ENCODE data around the gene FCER1G. TPM values are rescaled to one million over a fixed set of nuclear protein-coding genes. Genes with fewer than 3 reads are reported as not detected.

FCER1G gene
- total RNA-seq = 190 TPM

DNA sequence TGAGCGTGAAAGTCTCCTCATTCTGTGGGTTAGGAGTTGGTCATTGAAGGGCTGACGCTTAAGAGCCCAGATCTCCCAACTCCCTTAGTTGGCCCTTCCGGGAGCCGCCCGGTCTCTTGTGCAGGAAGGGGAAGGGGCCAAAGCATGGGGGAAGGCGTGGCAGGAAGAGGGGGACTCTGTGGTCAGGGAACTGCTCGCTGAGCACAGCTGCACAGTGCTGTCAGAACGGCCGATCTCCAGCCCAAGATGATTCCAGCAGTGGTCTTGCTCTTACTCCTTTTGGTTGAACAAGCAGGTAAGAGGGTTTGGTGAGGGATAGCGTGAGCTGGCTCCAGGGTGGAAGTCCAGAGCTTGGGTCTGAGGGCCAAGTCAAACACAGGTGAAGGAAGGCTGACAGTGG lies at the start of gene FCER1G:
Gene FCER1G (plus strand): TSS at position 220 of the 400 bp plus-strand sequence. CDS start 27 bp downstream, at position 247.
- Histone ChIP-seq H3K4me3 (ENCODE audit: low read length) (peak within 1 kb of the TSS; percentile 91), H3K4me1 (ENCODE audit: insufficient read depth, low read length) (peaks cover 59% of the 10 kb centered on the region), H3K9me3 (ENCODE audit: low read depth, low read length) (no peaks in the 10 kb centered on the region), H3K27me3 (ENCODE audit: insufficient read depth, low read length) (no peaks in the 10 kb centered on the region)

DNA sequence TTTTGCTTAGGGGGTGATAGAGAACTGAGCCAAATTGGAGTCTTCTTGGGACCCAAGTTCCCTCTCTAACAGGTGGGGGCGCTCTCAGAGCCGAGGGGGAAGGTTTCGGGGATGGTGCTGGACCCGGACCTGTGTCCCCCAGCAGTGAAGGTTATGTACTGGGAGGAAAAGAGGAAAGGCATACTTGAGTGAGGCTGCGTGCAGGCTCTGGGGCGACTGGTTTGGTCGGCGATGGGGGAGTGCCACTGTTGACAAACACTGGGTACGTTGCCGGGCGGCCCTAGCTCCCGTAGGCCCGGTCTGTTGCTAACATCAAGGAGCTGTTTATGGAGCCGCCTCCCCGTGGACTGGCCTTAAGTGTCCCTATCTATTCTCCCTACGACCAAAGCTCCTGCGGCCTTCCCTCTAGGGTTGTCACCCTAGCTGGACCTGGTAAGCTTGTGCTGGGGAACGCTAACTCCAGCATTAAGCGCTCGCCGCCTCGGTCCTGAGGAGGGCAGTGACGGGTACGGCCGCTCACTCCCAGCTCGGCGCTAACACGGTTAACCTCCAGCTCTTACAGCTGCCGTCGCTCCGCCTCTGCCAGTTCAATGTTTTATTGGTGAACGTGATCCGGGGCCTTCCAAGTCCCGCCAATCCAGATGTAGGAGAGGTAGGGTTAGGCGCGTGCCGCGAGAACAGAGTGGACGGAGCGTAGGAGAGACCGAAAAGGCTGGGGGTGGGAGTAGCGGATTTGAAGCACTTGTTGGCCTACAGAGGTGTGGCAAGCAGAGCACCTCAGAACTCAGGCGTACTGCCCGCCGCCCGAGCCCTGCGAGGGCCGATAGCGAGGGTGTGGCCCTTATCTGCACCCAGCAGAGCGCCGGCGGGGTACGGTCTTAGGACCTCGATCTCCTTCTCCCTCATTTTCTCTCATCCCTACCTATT lies 49.1 kb upstream of the FCER1G start, which contains the start of gene PPOX:
Gene PPOX (plus strand): TSS at position 685 of the 927 bp plus-strand sequence. CDS start 422 bp downstream, outside the sequence.
- Histone ChIP-seq H3K9me3 (ENCODE audit: low read depth, low read length) (no peaks in the 10 kb centered on the region), H3K4me3 (ENCODE audit: low read length) (peak within 1 kb of the TSS; percentile 55), H3K27me3 (ENCODE audit: insufficient read depth, low read length) (no peaks in the 10 kb centered on the region), H3K4me1 (ENCODE audit: insufficient read depth, low read length) (peaks cover 27% of the 10 kb centered on the region)

DNA sequence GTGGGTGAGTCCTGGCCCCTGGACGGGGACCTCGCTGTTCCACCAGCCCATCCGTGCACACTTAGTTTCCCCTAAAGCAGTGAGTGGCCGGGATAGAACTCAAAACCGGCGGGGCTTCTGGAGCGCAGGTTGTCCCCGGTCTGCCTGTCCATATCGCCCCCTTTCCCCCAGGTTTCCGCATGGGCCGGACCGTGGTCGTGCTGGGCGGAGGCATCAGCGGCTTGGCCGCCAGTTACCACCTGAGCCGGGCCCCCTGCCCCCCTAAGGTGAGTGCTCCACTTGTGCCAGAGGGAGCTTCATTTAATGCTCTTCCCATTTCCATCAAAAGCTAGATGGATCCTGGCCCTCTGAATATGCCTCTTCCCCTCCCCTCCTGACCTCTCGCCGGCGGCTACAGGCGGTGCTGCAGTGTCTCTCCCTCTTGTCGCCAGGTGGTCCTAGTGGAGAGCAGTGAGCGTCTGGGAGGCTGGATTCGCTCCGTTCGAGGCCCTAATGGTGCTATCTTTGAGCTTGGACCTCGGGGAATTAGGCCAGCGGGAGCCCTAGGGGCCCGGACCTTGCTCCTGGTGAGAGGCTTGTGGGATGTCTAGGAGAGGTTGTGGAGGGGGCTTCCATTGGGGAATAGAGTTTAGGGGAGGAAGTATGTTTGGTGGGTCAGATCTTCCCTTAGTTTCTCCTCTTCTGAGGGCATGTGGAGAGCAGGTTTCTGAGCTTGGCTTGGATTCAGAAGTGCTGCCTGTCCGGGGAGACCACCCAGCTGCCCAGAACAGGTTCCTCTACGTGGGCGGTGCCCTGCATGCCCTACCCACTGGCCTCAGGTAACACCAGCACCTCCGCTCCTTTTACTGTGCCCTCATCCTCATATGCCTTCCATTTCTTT lies 48.2 kb upstream of the FCER1G start:
- H3K4me3 ChIP-seq (ENCODE audit: low read length) = peak overlapping the region; percentile 55
- H3K27me3 ChIP-seq (ENCODE audit: insufficient read depth, low read length) = no peaks in the 10 kb centered on the region
- peaks cover 24% of the 10 kb centered on the region for H3K4me1 ChIP-seq (ENCODE audit: insufficient read depth, low read length)
- no peaks in the 10 kb centered on the region for H3K9me3 ChIP-seq (ENCODE audit: low read depth, low read length)

DNA sequence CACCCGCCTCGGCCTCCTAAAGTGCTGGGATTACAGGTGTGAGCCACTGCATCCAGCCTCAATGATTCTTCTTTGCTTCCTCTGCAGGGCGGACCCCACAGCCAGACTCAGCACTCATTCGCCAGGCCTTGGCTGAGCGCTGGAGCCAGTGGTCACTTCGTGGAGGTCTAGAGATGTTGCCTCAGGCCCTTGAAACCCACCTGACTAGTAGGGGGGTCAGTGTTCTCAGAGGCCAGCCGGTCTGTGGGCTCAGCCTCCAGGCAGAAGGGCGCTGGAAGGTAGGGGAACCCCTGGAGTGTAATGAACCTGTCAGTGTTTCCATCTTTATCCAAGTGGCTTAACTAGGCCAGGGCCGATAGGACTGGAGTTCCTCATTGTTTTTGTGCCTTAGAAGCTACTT lies 46.2 kb upstream of the FCER1G start:
- Histone ChIP-seq H3K4me1 (ENCODE audit: insufficient read depth, low read length) (peaks cover 24% of the 10 kb centered on the region), H3K27me3 (ENCODE audit: insufficient read depth, low read length) (no peaks in the 10 kb centered on the region), H3K9me3 (ENCODE audit: low read depth, low read length) (no peaks in the 10 kb centered on the region), H3K4me3 (ENCODE audit: low read length) (no peak overlapping the region)

DNA sequence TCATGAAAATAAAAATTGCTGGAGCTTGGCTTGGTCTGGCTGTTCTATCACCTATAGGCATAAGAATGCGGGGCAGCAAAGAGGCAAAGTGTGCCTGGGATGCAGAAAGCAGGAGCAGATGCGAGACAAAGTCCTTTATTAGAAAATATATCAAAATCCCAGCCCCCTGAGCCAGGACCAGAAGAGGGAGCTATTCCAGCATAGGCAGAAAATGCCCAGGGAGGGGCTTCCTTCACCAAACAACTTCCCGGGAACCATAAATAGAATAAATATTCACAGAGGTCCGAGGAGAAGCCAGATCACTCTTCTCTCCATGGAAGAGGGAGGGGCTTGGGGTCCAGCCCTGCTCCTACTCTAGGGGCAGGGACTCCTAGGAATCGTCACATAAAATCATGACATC lies 43.9 kb upstream of the FCER1G start:
- no peaks in the 10 kb centered on the region for H3K27me3 ChIP-seq (ENCODE audit: insufficient read depth, low read length)
- H3K4me3 ChIP-seq (ENCODE audit: low read length) = no peak overlapping the region
- peaks cover 21% of the 10 kb centered on the region for H3K4me1 ChIP-seq (ENCODE audit: insufficient read depth, low read length)
- no peaks in the 10 kb centered on the region for H3K9me3 ChIP-seq (ENCODE audit: low read depth, low read length)

DNA sequence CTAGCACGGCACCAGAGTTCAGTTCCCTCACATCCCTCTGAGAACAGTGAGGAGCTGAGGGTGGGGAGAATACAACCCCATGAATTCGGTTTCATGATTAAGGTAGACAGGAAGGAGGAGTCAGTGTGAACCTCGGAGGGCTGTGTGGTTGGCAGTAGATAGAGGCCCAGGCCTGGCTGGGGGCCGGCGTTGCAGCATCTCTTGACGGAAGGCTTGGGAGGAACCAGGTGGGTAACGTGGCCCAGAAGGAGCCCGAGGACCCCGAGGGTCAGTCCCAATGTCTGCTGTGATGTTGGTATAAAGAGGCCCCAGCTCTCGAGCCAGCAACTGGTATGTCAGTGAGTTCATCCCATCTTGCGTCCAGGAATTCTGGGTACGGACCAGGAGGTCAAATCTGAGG lies 43.4 kb upstream of the FCER1G start:
- H3K4me1 ChIP-seq (ENCODE audit: insufficient read depth, low read length) = peaks cover 23% of the 10 kb centered on the region
- H3K27me3 ChIP-seq (ENCODE audit: insufficient read depth, low read length) = no peaks in the 10 kb centered on the region
- H3K9me3 ChIP-seq (ENCODE audit: low read depth, low read length) = no peaks in the 10 kb centered on the region
- H3K4me3 ChIP-seq (ENCODE audit: low read length) = no peak overlapping the region

DNA sequence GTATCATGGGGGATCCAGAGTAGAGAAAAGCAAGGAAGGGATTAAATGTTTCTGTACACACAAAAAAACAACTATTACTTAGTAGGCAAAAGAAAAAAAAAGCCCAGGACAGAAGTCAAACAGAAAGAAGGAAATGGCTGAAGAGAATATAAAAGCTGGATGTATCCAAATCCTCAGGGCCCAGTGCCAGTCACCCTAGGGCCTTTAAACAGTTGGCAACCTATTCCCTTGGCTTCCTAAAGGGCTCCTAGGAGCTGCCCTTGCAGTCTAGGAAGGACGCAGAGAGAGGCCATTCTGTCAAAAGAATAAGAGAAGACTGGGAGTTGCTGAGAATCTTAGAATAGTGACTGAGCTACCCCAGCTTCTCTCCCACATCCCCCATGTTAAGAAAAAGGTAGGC lies 42.7 kb upstream of the FCER1G start:
- H3K27me3 ChIP-seq (ENCODE audit: insufficient read depth, low read length) = no peaks in the 10 kb centered on the region
- H3K4me3 ChIP-seq (ENCODE audit: low read length) = no peak overlapping the region
- H3K9me3 ChIP-seq (ENCODE audit: low read depth, low read length) = no peaks in the 10 kb centered on the region
- peaks cover 18% of the 10 kb centered on the region for H3K4me1 ChIP-seq (ENCODE audit: insufficient read depth, low read length)

DNA sequence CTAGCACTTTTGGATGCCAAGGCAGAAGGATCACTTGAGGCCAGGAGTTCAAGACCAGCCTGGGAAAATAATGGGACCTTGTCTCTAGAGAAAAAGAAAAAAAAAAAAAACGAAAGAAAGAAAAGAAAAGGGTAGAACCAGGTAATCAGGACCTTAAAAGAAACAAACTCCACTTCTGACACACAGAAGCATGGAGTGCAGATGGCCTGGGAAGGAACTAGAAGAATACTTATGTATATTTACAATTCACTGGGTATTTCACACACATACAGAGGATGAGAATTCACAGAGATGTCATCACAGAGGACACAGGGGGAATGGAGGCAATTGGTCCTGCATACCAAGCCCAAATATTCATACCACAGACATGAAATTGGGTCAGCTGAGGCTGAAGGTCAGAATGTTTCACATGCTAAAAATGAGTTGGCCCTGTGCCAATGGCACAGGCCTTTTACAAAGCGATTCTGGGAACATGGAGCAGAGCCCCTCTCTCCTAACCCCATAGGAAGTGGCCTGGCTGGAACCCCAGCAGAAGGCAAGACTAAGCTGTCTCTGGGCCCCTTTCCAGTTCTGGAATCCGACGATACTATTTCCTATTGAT lies 42.2 kb upstream of the FCER1G start:
- Histone ChIP-seq H3K9me3 (ENCODE audit: low read depth, low read length) (no peaks in the 10 kb centered on the region), H3K4me3 (ENCODE audit: low read length) (no peak overlapping the region), H3K4me1 (ENCODE audit: insufficient read depth, low read length) (peaks cover 18% of the 10 kb centered on the region), H3K27me3 (ENCODE audit: insufficient read depth, low read length) (no peaks in the 10 kb centered on the region)

DNA sequence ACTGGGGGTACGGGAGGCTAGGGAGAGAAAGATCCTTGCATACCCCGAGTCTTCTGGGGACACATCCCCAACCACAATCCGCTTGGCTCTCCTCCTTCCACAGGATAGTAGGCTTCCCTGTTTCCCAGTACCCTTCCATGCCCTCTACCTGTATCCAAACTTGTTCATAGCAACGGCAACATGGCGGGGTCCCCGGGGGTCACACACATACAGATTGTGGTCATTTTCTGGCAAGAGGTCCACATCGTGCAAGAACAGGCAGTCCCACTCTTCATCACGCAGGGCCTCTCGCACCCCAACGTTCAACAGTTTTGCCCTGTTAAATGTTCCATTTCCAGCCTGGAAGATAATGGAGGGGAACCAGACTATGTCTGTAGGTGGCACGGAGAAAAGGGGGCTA lies 41.4 kb upstream of the FCER1G start:
- Histone ChIP-seq H3K4me1 (ENCODE audit: insufficient read depth, low read length) (peaks cover 23% of the 10 kb centered on the region), H3K9me3 (ENCODE audit: low read depth, low read length) (no peaks in the 10 kb centered on the region), H3K4me3 (ENCODE audit: low read length) (no peak overlapping the region)

DNA sequence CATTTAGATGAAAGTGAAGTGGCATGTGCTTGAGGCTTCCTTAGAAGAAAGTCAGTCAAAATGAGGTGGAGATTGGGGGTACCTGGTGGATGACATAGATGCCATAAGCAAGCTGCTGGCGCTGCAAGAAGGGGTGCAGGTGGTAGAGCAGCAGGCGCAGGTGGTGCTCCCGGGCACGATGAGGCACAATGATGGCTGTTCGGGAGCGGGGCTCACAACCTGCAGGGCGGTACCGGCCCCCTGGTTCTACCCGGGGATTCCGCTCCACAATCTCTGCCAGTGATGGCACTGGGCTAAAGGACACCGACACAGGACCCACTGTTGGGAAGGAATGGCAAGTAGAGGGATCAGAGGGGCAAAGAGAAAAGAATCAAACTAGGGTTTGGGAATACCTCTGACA lies 40.2 kb upstream of the FCER1G start:
- Histone ChIP-seq H3K27me3 (ENCODE audit: insufficient read depth, low read length) (no peaks in the 10 kb centered on the region), H3K4me3 (ENCODE audit: low read length) (no peak overlapping the region), H3K4me1 (ENCODE audit: insufficient read depth, low read length) (peaks cover 23% of the 10 kb centered on the region), H3K9me3 (ENCODE audit: low read depth, low read length) (no peaks in the 10 kb centered on the region)

More for the DNA sequence above, 41.4 kb upstream of the FCER1G start:
- H3K27me3 ChIP-seq (ENCODE audit: insufficient read depth, low read length) = no peaks in the 10 kb centered on the region

DNA sequence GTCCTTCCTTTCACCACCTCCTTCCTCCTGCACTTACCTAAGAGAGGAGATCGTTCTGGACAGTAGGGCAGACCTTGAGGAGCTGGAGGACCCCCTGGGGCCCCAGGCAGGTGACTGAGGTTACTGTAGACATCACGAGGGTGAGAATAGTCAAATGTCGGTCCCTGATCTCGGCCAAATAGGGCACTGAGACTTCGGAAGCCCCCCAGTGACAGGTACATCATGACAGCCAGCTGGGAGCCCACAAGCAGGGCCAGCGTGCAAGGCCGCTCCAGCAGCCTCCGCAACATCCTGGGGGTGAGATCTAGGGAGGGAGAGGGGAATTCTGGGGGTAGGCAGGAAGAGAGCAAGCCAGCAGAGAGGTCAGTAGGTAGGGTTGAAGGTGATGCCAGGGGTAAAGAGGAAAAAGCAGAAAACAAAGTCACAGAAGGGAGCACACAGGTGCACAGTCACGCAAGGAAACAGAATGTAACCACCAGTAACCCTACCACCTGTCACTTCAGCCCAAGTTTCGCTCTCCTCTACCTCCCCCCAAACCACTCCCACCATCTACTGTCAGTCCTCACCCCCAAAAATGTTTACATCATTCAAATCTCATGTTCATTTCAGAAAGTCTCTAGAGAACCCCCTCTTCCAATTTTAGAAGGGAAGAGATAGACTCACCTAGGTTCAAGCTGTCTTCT lies 39.2 kb upstream of the FCER1G start:
- H3K27me3 ChIP-seq (ENCODE audit: insufficient read depth, low read length) = no peaks in the 10 kb centered on the region
- peak overlapping the region; percentile 81 for H3K4me3 ChIP-seq (ENCODE audit: low read length)
- peaks cover 29% of the 10 kb centered on the region for H3K4me1 ChIP-seq (ENCODE audit: insufficient read depth, low read length)
- H3K9me3 ChIP-seq (ENCODE audit: low read depth, low read length) = no peaks in the 10 kb centered on the region

DNA sequence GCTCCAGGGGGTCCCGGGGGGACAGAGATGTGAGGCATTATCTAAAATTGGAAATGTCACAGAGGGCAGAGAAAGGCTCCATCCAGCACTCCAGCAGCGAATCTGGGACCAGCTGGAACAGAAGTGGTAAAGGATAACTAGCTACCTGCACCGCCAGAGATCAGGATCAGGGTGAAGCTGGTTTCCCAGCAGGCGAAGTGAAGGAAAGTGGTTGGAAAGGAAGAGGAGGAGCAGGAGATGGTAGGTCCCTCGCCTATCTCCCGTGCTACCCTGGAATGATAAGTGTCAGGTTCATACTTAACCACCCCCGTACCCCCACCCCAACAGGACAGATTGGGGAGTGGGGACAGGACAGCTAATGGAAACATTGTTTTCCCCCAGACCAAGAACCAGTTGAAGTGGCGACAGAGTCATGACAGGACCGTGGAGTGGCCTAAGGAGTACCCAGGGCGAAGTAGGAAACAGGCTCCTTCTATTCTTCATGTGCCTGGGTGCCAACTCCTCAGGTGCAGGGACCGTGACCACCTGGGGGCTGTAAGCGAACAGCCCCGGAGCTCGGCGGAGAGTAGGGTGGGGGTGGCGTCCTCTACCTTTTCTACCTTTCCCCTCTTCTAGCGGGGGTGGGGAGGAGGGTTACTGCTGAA lies 38.5 kb upstream of the FCER1G start:
- peaks cover 36% of the 10 kb centered on the region for H3K4me1 ChIP-seq (ENCODE audit: insufficient read depth, low read length)
- no peaks in the 10 kb centered on the region for H3K27me3 ChIP-seq (ENCODE audit: insufficient read depth, low read length)
- H3K4me3 ChIP-seq (ENCODE audit: low read length) = peak overlapping the region; percentile 81
- no peaks in the 10 kb centered on the region for H3K9me3 ChIP-seq (ENCODE audit: low read depth, low read length)

DNA sequence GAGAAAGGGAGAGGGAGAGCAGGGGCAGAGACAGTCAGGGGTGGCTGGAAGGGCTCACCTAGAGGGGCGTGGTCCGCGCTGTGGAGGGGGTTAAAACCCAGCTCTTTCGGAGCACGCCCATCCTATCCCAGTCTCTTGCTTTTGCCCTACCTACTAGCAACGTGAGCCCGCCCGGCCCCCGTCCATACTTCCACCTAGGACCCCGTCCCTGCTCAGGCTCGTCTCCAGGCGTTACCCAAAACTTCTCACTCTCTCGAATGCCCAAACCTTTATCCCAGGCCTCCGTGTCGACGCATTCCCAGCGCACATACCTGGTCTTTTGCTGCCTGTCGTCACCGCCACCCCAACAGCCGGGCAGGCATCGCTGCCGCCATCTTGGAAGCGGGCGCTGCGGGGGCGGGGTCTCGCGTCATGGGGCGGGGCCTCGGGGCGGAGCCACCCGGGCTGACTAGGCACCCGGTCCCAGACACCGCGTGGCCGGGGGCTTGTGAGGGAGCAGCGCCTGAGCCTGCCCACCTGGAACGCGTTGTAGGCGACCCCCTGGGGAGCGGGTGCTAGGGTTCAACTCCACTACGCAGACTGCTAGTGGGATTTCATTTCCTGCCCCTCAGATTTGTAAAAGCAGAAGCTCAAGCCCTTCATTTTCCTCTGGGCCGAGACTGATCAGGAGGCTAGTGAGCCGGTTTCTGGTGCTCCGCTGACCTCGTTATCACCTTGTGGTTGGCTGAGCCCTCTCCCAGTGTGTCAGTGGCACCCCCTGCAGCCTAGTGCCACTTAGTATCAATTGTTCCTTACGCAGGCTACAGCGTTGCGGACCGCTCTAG lies 37.8 kb upstream of the FCER1G start, which contains the start of gene B4GALT3:
Gene B4GALT3 (minus strand): TSS at position 396 of the 824 bp plus-strand sequence. CDS start 1,447 bp downstream, outside the sequence.
- peaks cover 43% of the 10 kb centered on the region for H3K4me1 ChIP-seq (ENCODE audit: insufficient read depth, low read length)
- peak within 1 kb of the TSS; percentile 81 for H3K4me3 ChIP-seq (ENCODE audit: low read length)
- H3K27me3 ChIP-seq (ENCODE audit: insufficient read depth, low read length) = no peaks in the 10 kb centered on the region
- no peaks in the 10 kb centered on the region for H3K9me3 ChIP-seq (ENCODE audit: low read depth, low read length)

Measured in mononuclear cell (primary cell).